Astrocyte (in vitro differentiated cells and primary cell): ENCODE measurements around the gene PBX1. TPM values are rescaled to one million over a fixed set of nuclear protein-coding genes. Genes with fewer than 3 reads are reported as not detected.
A peak's percentile ranks its signal among the peaks of the same experiment; 100 is the strongest.

Source experiments
- DNase-seq: peaks from one replicate; pipeline ENCODE4 v3.0.0-alpha.2; 2010; ENCODE audit warnings: low read depth
- FAIRE-seq: peaks from 2 replicates; lab custom pipeline; 2011; peaks lifted over from hg19 to GRCh38; lab: Jason Lieb, UNC
- H2AFZ ChIP-seq: 2 replicates; pipeline ENCODE4 v1.6.0; 2012; ENCODE audit warnings: low read depth, low read length, inconsistent platforms
- H3K27ac ChIP-seq: 2 replicates; pipeline ENCODE4 v1.5.1; 2011; ENCODE audit warnings: low read depth, low read length, inconsistent platforms
- H3K27me3 ChIP-seq: 2 replicates; pipeline ENCODE4 v1.6.0; 2011; ENCODE audit warnings: low read length, inconsistent platforms; ENCODE audit not compliant: insufficient read depth
- H3K36me3 ChIP-seq: 2 replicates; pipeline ENCODE4 v1.5.1; 2011; ENCODE audit warnings: low read length, inconsistent platforms; ENCODE audit not compliant: insufficient read depth
- H3K4me1 ChIP-seq: 2 replicates; pipeline ENCODE4 v1.5.1; 2011; ENCODE audit warnings: low read length, inconsistent platforms; ENCODE audit not compliant: insufficient read depth
- H3K4me2 ChIP-seq: 2 replicates; pipeline ENCODE4 v1.6.0; 2012; ENCODE audit warnings: low read length, inconsistent platforms
- H3K4me3 ChIP-seq: 2 replicates; pipeline ENCODE4 v1.5.1; 2011; ENCODE audit warnings: low read depth, mild to moderate bottlenecking, low read length, inconsistent platforms; ENCODE audit not compliant: insufficient read depth
- H3K79me2 ChIP-seq: 2 replicates; pipeline ENCODE4 v1.6.0; 2012; ENCODE audit warnings: mild to moderate bottlenecking, low read length, inconsistent platforms; ENCODE audit not compliant: insufficient read depth
- H3K9ac ChIP-seq: 2 replicates; pipeline ENCODE4 v1.6.0; 2012; ENCODE audit warnings: mild to moderate bottlenecking, low read length, inconsistent platforms
- H3K9me3 ChIP-seq: 2 replicates; pipeline ENCODE4 v1.5.1; 2012; ENCODE audit warnings: low read depth, mild to moderate bottlenecking, low read length, inconsistent platforms; ENCODE audit not compliant: insufficient read depth
- H4K20me1 ChIP-seq: 2 replicates; pipeline ENCODE4 v1.6.0; 2012; ENCODE audit warnings: low read length, inconsistent platforms; ENCODE audit not compliant: insufficient read depth
- H3K27ac Mint-ChIP-seq: one replicate; pipeline ENCODE4 v1.8.0; 2021; ENCODE audit warnings: mild to moderate bottlenecking, mixed read lengths; ENCODE audit not compliant: unreplicated experiment
- H3K27me3 Mint-ChIP-seq: one replicate; pipeline ENCODE4 v1.8.0; 2021; ENCODE audit warnings: low read depth, mixed read lengths; ENCODE audit not compliant: unreplicated experiment
- H3K36me3 Mint-ChIP-seq: one replicate; pipeline ENCODE4 v1.8.0; 2021; ENCODE audit warnings: low read depth, mixed read lengths; ENCODE audit not compliant: unreplicated experiment
- H3K4me1 Mint-ChIP-seq: one replicate; pipeline ENCODE4 v1.8.0; 2021; ENCODE audit warnings: low read depth, mixed read lengths; ENCODE audit not compliant: unreplicated experiment
- H3K4me3 Mint-ChIP-seq: one replicate; pipeline ENCODE4 v1.8.0; 2021; ENCODE audit warnings: mild to moderate bottlenecking, moderate library complexity, mixed read lengths; ENCODE audit not compliant: unreplicated experiment
- H3K9me3 Mint-ChIP-seq: one replicate; pipeline ENCODE4 v1.8.0; 2021; ENCODE audit warnings: mild to moderate bottlenecking, mixed read lengths; ENCODE audit not compliant: unreplicated experiment
- CTCF ChIP-seq: IDR thresholded peaks from 2 replicates; pipeline ENCODE4 v1.5.1; 2011; ENCODE audit warnings: low read depth, mild to moderate bottlenecking, inconsistent platforms, low read length, moderate library complexity; ENCODE audit not compliant: insufficient read depth
- EZH2 ChIP-seq: IDR thresholded peaks from 2 replicates; pipeline ENCODE4 v1.6.1; 2012; ENCODE audit warnings: mild to moderate bottlenecking, low read length, inconsistent platforms; ENCODE audit not compliant: insufficient read depth
- total RNA-seq: library from RNA; stranded (reverse); gene quantifications from 2 replicates; pipeline ENCODE4 v1.2.1, GENCODE V29; 2021

PBX1 gene
- total RNA-seq, 1 donor from 2014 or later: 37.2 TPM

- Histone ChIP-seq H3K36me3 (no peaks in the 10 kb centered on the region), H3K4me1 (peaks cover 7% of the 10 kb centered on the region), H3K79me2 (peaks cover 33% of the 10 kb centered on the region), H3K9me3 (no peaks in the 10 kb centered on the region), H3K27ac (no peak overlapping the region), H3K4me2 (no peak overlapping the region), H3K4me3 (no peak overlapping the region), H3K9ac (no peak overlapping the region), H4K20me1 (peaks cover 8% of the 10 kb centered on the region), H2AFZ (no peak overlapping the region), H3K27me3 (no peaks in the 10 kb centered on the region)
- Mint-ChIP-seq H3K27ac (no peak overlapping the region), H3K4me1 (peaks cover 10% of the 10 kb centered on the region), H3K36me3 (peaks cover 13% of the 10 kb centered on the region), H3K27me3 (no peaks in the 10 kb centered on the region), H3K4me3 (no peak overlapping the region), H3K9me3 (peaks cover 2% of the 10 kb centered on the region)
- no peak for TF ChIP-seq CTCF
- TF ChIP-seq EZH2: no peak
- DNase-seq (no peak), FAIRE-seq (no peak)
Observed at GRCh38 chr1:164571333-164571732, 12.3 kb downstream of the PBX1 start.

GRCh38 chr1:164575356-164575886 is 16.4 kb downstream of the PBX1 start:
- no peaks in the 10 kb centered on the region for H3K27me3 ChIP-seq
- Mint-ChIP-seq H3K27me3 (no peaks in the 10 kb centered on the region), H3K27ac (no peak overlapping the region), H3K36me3 (peaks cover 3% of the 10 kb centered on the region), H3K4me1 (peaks cover 41% of the 10 kb centered on the region), H3K4me3 (no peak overlapping the region), H3K9me3 (peaks cover 2% of the 10 kb centered on the region)
- H4K20me1 ChIP-seq: peaks cover 13% of the 10 kb centered on the region
- no peak overlapping the region for H3K4me3 ChIP-seq
- H3K27ac ChIP-seq: no peak overlapping the region
- H3K4me2 ChIP-seq: peak overlapping the region; percentile 80
- H3K4me1 ChIP-seq: peaks cover 20% of the 10 kb centered on the region
- no peaks in the 10 kb centered on the region for H3K9me3 ChIP-seq
- H3K79me2 ChIP-seq: peaks cover 31% of the 10 kb centered on the region
- H3K36me3 ChIP-seq: no peaks in the 10 kb centered on the region
- FAIRE-seq: no peak
- DNase-seq: no peak
- H3K9ac ChIP-seq: no peak overlapping the region
- H2AFZ ChIP-seq: no peak overlapping the region
- TF ChIP-seq CTCF: no peak
- no peak for TF ChIP-seq EZH2
